ENCODE measurements around the gene VWCE.

Gene VWCE, protein sequence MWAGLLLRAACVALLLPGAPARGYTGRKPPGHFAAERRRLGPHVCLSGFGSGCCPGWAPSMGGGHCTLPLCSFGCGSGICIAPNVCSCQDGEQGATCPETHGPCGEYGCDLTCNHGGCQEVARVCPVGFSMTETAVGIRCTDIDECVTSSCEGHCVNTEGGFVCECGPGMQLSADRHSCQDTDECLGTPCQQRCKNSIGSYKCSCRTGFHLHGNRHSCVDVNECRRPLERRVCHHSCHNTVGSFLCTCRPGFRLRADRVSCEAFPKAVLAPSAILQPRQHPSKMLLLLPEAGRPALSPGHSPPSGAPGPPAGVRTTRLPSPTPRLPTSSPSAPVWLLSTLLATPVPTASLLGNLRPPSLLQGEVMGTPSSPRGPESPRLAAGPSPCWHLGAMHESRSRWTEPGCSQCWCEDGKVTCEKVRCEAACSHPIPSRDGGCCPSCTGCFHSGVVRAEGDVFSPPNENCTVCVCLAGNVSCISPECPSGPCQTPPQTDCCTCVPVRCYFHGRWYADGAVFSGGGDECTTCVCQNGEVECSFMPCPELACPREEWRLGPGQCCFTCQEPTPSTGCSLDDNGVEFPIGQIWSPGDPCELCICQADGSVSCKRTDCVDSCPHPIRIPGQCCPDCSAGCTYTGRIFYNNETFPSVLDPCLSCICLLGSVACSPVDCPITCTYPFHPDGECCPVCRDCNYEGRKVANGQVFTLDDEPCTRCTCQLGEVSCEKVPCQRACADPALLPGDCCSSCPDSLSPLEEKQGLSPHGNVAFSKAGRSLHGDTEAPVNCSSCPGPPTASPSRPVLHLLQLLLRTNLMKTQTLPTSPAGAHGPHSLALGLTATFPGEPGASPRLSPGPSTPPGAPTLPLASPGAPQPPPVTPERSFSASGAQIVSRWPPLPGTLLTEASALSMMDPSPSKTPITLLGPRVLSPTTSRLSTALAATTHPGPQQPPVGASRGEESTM

DNA sequence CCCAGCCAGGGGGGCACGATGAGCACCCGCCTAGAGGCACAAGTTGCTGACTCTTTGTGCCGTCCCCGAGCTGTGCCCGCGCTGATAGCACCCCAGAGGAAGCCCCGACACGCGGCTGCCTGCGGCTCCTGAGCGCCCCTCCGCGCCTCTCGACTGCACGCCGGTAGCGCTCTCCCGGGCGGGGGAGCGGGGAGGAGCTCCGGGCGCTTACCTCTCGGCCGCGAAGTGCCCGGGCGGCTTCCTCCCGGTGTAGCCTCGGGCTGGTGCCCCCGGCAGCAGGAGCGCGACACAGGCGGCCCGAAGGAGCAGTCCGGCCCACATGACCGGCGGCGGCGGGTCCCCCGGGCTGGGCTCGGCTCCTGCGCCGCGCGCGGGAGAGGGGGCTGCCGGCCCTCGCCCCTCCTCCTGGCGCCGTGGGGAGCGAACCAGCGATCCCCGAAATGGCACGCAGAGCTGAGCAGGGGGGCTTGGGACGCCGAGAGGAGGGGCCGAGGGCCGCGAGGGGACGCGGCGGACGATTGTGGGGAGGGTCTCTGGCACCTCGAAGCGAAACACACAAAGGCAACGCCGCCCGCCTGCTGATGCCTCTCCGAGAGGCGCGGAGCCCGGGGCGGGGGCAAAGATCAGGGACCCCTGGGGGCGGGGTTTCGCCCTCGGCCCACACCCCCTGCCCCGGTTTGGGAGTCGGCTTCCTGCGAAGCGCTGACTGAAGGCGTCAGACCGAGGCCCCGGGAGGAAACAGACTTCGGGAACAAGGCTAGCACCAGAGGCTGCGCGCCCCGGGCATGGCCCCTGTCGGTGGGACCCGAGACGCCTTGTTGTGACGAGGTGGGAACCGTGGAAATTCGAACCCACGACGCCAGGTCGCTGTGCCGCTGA lies at the start of gene VWCE:
Gene VWCE (minus strand): TSS at position 600 of the 879 bp plus-strand sequence. CDS start 279 bp downstream, at position 321.
- peak within 1 kb of the TSS; percentile 52 for H3K4me3 ChIP-seq (ENCODE audit: low read depth, low read length)
- DNase-seq (ENCODE audit: low read depth) = no peak
- TF ChIP-seq, protein P1, sequence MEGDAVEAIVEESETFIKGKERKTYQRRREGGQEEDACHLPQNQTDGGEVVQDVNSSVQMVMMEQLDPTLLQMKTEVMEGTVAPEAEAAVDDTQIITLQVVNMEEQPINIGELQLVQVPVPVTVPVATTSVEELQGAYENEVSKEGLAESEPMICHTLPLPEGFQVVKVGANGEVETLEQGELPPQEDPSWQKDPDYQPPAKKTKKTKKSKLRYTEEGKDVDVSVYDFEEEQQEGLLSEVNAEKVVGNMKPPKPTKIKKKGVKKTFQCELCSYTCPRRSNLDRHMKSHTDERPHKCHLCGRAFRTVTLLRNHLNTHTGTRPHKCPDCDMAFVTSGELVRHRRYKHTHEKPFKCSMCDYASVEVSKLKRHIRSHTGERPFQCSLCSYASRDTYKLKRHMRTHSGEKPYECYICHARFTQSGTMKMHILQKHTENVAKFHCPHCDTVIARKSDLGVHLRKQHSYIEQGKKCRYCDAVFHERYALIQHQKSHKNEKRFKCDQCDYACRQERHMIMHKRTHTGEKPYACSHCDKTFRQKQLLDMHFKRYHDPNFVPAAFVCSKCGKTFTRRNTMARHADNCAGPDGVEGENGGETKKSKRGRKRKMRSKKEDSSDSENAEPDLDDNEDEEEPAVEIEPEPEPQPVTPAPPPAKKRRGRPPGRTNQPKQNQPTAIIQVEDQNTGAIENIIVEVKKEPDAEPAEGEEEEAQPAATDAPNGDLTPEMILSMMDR (IDR thresholded peaks at IDR 0.05; ENCODE audit: low read depth, low read length, missing control alignments) = peak; percentile 42

GRCh38 chr11:61343792-61344745 lies 49.0 kb upstream of the VWCE start:
- H3K4me3 ChIP-seq (ENCODE audit: low read depth, low read length) = no peak overlapping the region
- no peak for DNase-seq (ENCODE audit: low read depth)
- TF ChIP-seq, protein P1 (IDR thresholded peaks at IDR 0.05; ENCODE audit: low read depth, low read length, missing control alignments) = no peak

GRCh38 chr11:61342207-61342803 lies 47.2 kb upstream of the VWCE start:
- DNase-seq (ENCODE audit: low read depth) = no peak
- TF ChIP-seq, protein P1 (IDR thresholded peaks at IDR 0.05; ENCODE audit: low read depth, low read length, missing control alignments) = no peak

DNA sequence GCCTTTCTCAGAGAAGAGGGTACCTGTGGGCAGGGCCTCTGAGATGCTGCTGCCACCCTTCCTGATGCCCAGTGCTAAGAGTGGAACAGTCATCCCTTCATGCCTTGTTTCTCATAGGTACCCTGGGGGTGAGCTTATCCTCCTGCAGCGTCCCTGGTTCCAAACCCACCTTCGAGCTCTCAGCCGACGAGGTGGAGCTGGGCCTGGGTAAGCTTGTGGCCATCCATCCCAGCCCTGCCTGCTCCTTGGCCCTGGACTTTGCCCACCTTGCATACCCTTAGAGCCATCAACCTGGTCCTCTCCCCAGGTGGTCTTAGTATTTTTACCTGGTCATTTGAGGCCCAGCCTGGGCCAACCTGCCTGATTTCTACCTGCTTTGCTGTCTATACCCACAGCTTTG lies 46.6 kb upstream of the VWCE start:
- TF ChIP-seq, protein P1 (IDR thresholded peaks at IDR 0.05; ENCODE audit: low read depth, low read length, missing control alignments) = no peak
- H3K4me3 ChIP-seq (ENCODE audit: low read depth, low read length) = no peak overlapping the region
- no peak for DNase-seq (ENCODE audit: low read depth)

More at GRCh38 chr11:61342207-61342803, 47.2 kb upstream of the VWCE start:
- no peak overlapping the region for H3K4me3 ChIP-seq (ENCODE audit: low read depth, low read length)

- DNase-seq (ENCODE audit: low read depth) = no peak
- TF ChIP-seq, protein P1 (IDR thresholded peaks at IDR 0.05; ENCODE audit: low read depth, low read length, missing control alignments) = no peak
- no peak overlapping the region for H3K4me3 ChIP-seq (ENCODE audit: low read depth, low read length)
Measured at GRCh38 chr11:61340979-61341378, 45.9 kb upstream of the VWCE start.

Measured in GM12864 (cell line).